ENCODE results near the gene LDB2.

- TF ChIP-seq CTCF (IDR thresholded peaks at IDR 0.05), result no peak
- TF ChIP-seq POLR2A (IDR thresholded peaks at IDR 0.05; ENCODE audit: low read depth), result no peak
- no peak for TF ChIP-seq POLR2AphosphoS5 (IDR thresholded peaks at IDR 0.05)
- TF ChIP-seq EP300 (IDR thresholded peaks at IDR 0.05), result no peak
These were observed 289.8 kb downstream of the LDB2 start for GRCh38 chr4:16608611-16609125.
